Suprapubic skin (tissue), 4 donors: ENCODE measurements around the gene PLXND1. TPM values are rescaled to one million over a fixed set of nuclear protein-coding genes. Genes with fewer than 3 reads are reported as not detected.

Source experiments
- DNase-seq, 2 donors: peaks; one replicate each; pipeline ENCODE4 v3.0.0-alpha.2; 2019; ENCODE audit warnings: low spot score in 2 of 2
- H3K27ac ChIP-seq: fragments of 200-600 bp; sonication (generic); one replicate; pipeline ENCODE4 v1.5.1; 2019
- H3K27me3 ChIP-seq: fragments of 200-600 bp; sonication (generic); one replicate; pipeline ENCODE4 v1.5.1; 2019
- H3K36me3 ChIP-seq: fragments of 200-600 bp; sonication (generic); one replicate; pipeline ENCODE4 v1.5.1; 2019
- H3K4me1 ChIP-seq: fragments of 200-600 bp; sonication (generic); one replicate; pipeline ENCODE4 v1.5.1; 2019
- H3K4me3 ChIP-seq: fragments of 200-600 bp; sonication (generic); one replicate; pipeline ENCODE4 v1.5.1; 2019; ENCODE audit warnings: mild to moderate bottlenecking
- H3K9me3 ChIP-seq: fragments of 200-600 bp; sonication (generic); one replicate; pipeline ENCODE4 v1.5.1; 2019
- EP300 ChIP-seq: sonication (generic); formaldehyde crosslinking; IDR thresholded peaks from one replicate; pipeline ENCODE4 v1.6.1; 2017; ENCODE audit warnings: antibody characterized with exemption
- POLR2A ChIP-seq, 2 donors: fragments of 450-650 bp; IDR thresholded peaks; one replicate each; pipeline ENCODE4 v1.6.1; 2017; ENCODE audit warnings: antibody characterized with exemption in 2 of 2, mild to moderate bottlenecking in 2 of 2, moderate library complexity in 2 of 2
- POLR2AphosphoS5 ChIP-seq, 3 donors: sonication (generic); formaldehyde crosslinking; IDR thresholded peaks; one replicate each; pipeline ENCODE4 v1.6.1; 2017; ENCODE audit warnings: antibody characterized with exemption in 3 of 3
- WGBS: methylation state at CpG from one replicate; pipeline ENCODE4 v1.1.5; 2018; 5-methylcytosine and 5-hydroxymethylcytosine counted together
- total RNA-seq, 4 donors: library from RNA; depleted of rRNA; stranded (reverse); fragments of >200 nt; gene quantifications; one replicate each; pipeline ENCODE4 v1.1.0, GENCODE V29; 2016
- TF ChIP-seq, protein P1 (sequence below), 2 donors: fragments of 200-600 bp in 1 of 2; fragments of 450-650 bp in 1 of 2; sonication (generic) in 1 of 2; IDR thresholded peaks; one replicate each; pipeline ENCODE4 v1.5.1; 2016 to 2019; ENCODE audit warnings: antibody characterized with exemption in 2 of 2, mild to moderate bottlenecking in 1 of 2, moderate library complexity in 1 of 2

PLXND1 gene
- total RNA-seq, 4 donors from 2014 or later, result 19.0 to 51.0 (median 30.8) TPM

GRCh38 chr3:129526121-129526900, 80.2 kb downstream of the PLXND1 start:
- H3K4me3 ChIP-seq, result no peak overlapping the region
- TF ChIP-seq POLR2AphosphoS5 (IDR thresholded peaks at IDR 0.05) (no peak), POLR2A (IDR thresholded peaks at IDR 0.05) (no peak), EP300 (no peak)
- TF ChIP-seq, protein P1, sequence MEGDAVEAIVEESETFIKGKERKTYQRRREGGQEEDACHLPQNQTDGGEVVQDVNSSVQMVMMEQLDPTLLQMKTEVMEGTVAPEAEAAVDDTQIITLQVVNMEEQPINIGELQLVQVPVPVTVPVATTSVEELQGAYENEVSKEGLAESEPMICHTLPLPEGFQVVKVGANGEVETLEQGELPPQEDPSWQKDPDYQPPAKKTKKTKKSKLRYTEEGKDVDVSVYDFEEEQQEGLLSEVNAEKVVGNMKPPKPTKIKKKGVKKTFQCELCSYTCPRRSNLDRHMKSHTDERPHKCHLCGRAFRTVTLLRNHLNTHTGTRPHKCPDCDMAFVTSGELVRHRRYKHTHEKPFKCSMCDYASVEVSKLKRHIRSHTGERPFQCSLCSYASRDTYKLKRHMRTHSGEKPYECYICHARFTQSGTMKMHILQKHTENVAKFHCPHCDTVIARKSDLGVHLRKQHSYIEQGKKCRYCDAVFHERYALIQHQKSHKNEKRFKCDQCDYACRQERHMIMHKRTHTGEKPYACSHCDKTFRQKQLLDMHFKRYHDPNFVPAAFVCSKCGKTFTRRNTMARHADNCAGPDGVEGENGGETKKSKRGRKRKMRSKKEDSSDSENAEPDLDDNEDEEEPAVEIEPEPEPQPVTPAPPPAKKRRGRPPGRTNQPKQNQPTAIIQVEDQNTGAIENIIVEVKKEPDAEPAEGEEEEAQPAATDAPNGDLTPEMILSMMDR (IDR thresholded peaks at IDR 0.05), result no peak
- H3K27me3 ChIP-seq, result no peaks in the 10 kb centered on the region
- 81% methylated on average over 9 of the region's 12 CpGs for WGBS
- H3K4me1 ChIP-seq, result peaks cover 11% of the 10 kb centered on the region
- no peak overlapping the region for H3K27ac ChIP-seq
- no peaks in the 10 kb centered on the region for H3K36me3 ChIP-seq
- DNase-seq, result no peak
- H3K9me3 ChIP-seq, result no peaks in the 10 kb centered on the region

DNA sequence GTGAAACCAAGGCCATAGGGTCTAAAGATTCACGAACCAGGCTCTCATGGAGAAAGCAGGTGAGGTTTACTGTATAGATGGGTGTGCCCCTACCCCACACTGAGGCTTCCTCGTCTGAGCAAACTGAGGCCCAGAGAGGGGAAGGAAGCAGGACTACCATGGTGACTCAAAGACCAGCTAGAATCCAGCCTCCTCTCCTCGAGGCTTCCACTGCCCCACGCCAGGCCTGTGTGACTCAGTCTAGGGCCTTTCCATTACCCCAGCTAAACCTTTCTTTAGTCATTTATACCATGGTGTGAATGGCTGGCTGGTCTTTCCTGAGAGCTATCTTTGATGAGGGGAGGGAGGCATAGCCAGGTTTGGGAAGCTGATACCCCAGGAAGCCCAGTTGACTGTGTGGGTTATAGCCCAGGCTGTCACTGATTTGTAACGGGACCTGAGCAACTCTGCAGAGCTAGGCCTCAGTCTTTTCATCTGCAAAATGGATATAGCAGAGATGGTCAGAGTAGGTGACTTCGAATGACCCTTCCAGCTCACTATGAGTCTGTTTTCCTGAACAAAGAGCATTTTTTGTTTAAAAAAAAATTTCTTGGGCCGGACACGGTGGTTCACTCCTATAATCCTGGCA, 81.0 kb downstream of the PLXND1 start:
- Histone ChIP-seq H3K4me3 (no peak overlapping the region), H3K9me3 (no peaks in the 10 kb centered on the region), H3K27me3 (no peaks in the 10 kb centered on the region), H3K36me3 (no peaks in the 10 kb centered on the region), H3K4me1 (peaks cover 10% of the 10 kb centered on the region), H3K27ac (no peak overlapping the region)
- TF ChIP-seq POLR2AphosphoS5 (IDR thresholded peaks at IDR 0.05) (no peak), POLR2A (IDR thresholded peaks at IDR 0.05) (no peak), EP300 (no peak)
- WGBS, result 82% methylated on average over 6 of the region's 8 CpGs
- no peak for DNase-seq

- no peak for DNase-seq
- 88% methylated on average over 4 of the region's 4 CpGs for WGBS
- no peaks in the 10 kb centered on the region for H3K27me3 ChIP-seq
- no peaks in the 10 kb centered on the region for H3K4me1 ChIP-seq
- H3K9me3 ChIP-seq, result no peaks in the 10 kb centered on the region
- no peak overlapping the region for H3K4me3 ChIP-seq
- H3K36me3 ChIP-seq, result peaks cover 7% of the 10 kb centered on the region
- no peak overlapping the region for H3K27ac ChIP-seq
- TF ChIP-seq POLR2A (IDR thresholded peaks at IDR 0.05), result no peak
Observed at GRCh38 chr3:129524081-129524480, 82.4 kb downstream of the PLXND1 start.

DNA sequence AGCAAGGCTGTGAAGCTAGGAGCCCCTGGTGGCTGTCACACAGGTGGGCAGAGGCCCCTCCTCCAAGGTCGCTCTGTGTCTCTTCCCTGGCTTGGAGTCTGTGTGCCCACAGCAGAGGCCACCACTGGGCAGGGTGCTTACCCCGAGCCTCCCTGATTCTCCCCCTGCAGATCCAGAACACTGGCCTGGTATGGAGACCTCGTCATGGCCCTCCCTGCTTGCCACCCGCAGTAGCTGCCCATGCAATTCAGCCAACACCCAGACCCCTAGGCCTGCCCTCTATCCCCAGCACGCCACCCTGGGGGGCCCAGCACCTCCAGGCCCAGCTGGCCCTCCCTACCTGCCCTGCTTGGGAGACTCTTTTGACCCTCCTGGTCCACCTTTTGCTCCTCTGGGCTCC, 83.5 kb downstream of the PLXND1 start:
- Histone ChIP-seq H3K36me3 (peaks cover 18% of the 10 kb centered on the region), H3K27me3 (no peaks in the 10 kb centered on the region), H3K4me1 (no peaks in the 10 kb centered on the region), H3K4me3 (no peak overlapping the region), H3K27ac (no peak overlapping the region), H3K9me3 (no peaks in the 10 kb centered on the region)
- WGBS, result 100% methylated on average over 4 of the region's 5 CpGs
- DNase-seq, result no peak
- TF ChIP-seq POLR2A (IDR thresholded peaks at IDR 0.05), result no peak
- TF ChIP-seq, protein P1 (IDR thresholded peaks at IDR 0.05), result no peak
- no peak for TF ChIP-seq POLR2AphosphoS5 (IDR thresholded peaks at IDR 0.05)
- TF ChIP-seq EP300, result no peak

DNA sequence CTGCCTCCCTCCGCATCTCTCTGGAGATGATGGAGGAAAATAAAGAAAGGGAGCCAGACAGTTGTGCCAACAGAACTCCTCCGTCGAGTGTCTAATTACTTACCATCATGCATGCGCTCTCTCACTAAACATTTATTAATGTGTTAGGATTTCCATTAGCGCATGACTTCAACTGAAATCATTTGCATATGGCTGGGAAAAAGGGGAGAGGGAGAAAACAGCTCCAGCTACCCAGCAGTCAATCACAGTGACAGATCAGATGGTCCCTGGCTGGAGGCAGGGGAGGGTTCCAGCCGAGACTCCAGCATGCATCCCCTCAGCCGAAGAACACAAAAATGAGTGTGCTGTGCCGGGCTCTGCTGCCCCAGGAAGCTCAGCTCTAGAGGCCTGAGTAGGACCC, 84.9 kb downstream of the PLXND1 start:
- Histone ChIP-seq H3K36me3 (peaks cover 32% of the 10 kb centered on the region), H3K4me1 (no peaks in the 10 kb centered on the region), H3K9me3 (no peaks in the 10 kb centered on the region), H3K27me3 (no peaks in the 10 kb centered on the region), H3K4me3 (no peak overlapping the region), H3K27ac (no peak overlapping the region)
- 68% methylated on average over 8 of the region's 8 CpGs for WGBS
- DNase-seq, result no peak
- TF ChIP-seq EP300 (no peak), POLR2AphosphoS5 (IDR thresholded peaks at IDR 0.05) (no peak), POLR2A (IDR thresholded peaks at IDR 0.05) (no peak)
- TF ChIP-seq, protein P1 (IDR thresholded peaks at IDR 0.05), result no peak

DNA sequence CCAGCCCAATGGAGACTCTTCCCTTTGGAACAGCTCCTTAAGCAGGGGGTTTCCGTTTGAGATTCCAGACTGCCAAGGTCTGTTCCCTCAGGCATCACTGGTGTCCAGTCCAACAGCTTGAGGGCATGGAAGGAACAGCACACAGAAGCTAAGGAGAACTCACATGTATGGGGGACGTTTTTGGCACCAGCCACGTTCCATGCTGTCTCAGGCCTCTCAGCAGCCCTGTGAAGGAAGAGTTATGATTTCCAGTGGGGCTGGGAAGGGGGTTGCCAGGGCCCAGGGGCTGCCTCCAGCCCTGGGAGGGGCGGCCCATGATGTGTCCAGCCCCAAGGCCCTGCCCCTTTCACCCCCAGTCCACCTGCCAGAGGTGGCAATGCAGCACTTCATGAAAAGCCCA, 85.5 kb downstream of the PLXND1 start:
- Histone ChIP-seq H3K9me3 (no peaks in the 10 kb centered on the region), H3K27me3 (no peaks in the 10 kb centered on the region), H3K27ac (no peak overlapping the region), H3K36me3 (peaks cover 38% of the 10 kb centered on the region), H3K4me1 (no peaks in the 10 kb centered on the region), H3K4me3 (no peak overlapping the region)
- TF ChIP-seq, protein P1 (IDR thresholded peaks at IDR 0.05), result no peak
- TF ChIP-seq POLR2A (IDR thresholded peaks at IDR 0.05) (no peak), EP300 (no peak), POLR2AphosphoS5 (IDR thresholded peaks at IDR 0.05) (no peak)
- WGBS, result 44% methylated on average over 1 of the region's 4 CpGs
- DNase-seq, result no peak
